ENCODE data around the gene NEK9. TPM values are rescaled to one million over a fixed set of nuclear protein-coding genes. Genes with fewer than 3 reads are reported as not detected.

Gene NEK9
- total RNA-seq, result 123 TPM
- long read RNA-seq, full-length matches to known transcripts, result 22 of 61 reads
- long read RNA-seq, partial matches to known transcripts, result 21 of 61 reads
- long read RNA-seq, other reads (novel, unspliced or antisense), result 18 of 61 reads

GRCh38 chr14:75126679-75127473 lies at the start of gene NEK9:
Gene NEK9 (minus strand): TSS chr14:75127048. CDS start chr14:75126921, 127 bp downstream.
- TF ChIP-seq CTCF (IDR thresholded peaks at IDR 0.05; ENCODE audit: borderline replicate concordance), result no peak
- Histone ChIP-seq H3K4me3 (peak within 1 kb of the TSS; percentile 82), H3K4me1 (peaks cover 54% of the 10 kb centered on the region), H3K36me3 (no peaks in the 10 kb centered on the region), H3K27ac (replicated peaks) (peak within 1 kb of the TSS; percentile 94), H3K9me3 (replicated peaks) (no peaks in the 10 kb centered on the region), H3K27me3 (ENCODE audit: low read depth) (no peaks in the 10 kb centered on the region)
- intact Hi-C loops (cut with micrococcal nuclease), result no loop called here
- peak; percentile 93 for DNase-seq

- Histone ChIP-seq H3K27ac (replicated peaks) (peak within 1 kb of the TSS; percentile 95), H3K36me3 (no peaks in the 10 kb centered on the region), H3K4me1 (peaks cover 56% of the 10 kb centered on the region), H3K4me3 (peak within 1 kb of the TSS; percentile 91), H3K9me3 (replicated peaks) (no peaks in the 10 kb centered on the region), H3K27me3 (ENCODE audit: low read depth) (no peaks in the 10 kb centered on the region)
- peak; percentile 88 for DNase-seq
- TF ChIP-seq CTCF (IDR thresholded peaks at IDR 0.05; ENCODE audit: borderline replicate concordance), result no peak
- intact Hi-C loops (cut with micrococcal nuclease), result no loop called here
These were observed 49.4 kb upstream of the NEK9 start, which contains the start of gene TMED10 for GRCh38 chr14:75176142-75176820. Gene TMED10 (minus strand): TSS chr14:75176612. CDS start chr14:75176579, 33 bp downstream.

- H3K4me1 ChIP-seq, result peaks cover 62% of the 10 kb centered on the region
- no peaks in the 10 kb centered on the region for H3K9me3 ChIP-seq (replicated peaks)
- DNase-seq, result no peak
- peak overlapping the region; percentile 95 for H3K27ac ChIP-seq (replicated peaks)
- peak overlapping the region; percentile 91 for H3K4me3 ChIP-seq
- no peaks in the 10 kb centered on the region for H3K36me3 ChIP-seq
- no peak for TF ChIP-seq CTCF (IDR thresholded peaks at IDR 0.05; ENCODE audit: borderline replicate concordance)
- intact Hi-C loops (cut with micrococcal nuclease), result no loop called here
- no peaks in the 10 kb centered on the region for H3K27me3 ChIP-seq (ENCODE audit: low read depth)
These were observed 48.9 kb upstream of the NEK9 start for GRCh38 chr14:75175677-75176141.

GRCh38 chr14:75174066-75174465 lies 47.2 kb upstream of the NEK9 start:
- Histone ChIP-seq H3K27me3 (ENCODE audit: low read depth) (no peaks in the 10 kb centered on the region), H3K4me3 (peak overlapping the region; percentile 91), H3K36me3 (no peaks in the 10 kb centered on the region), H3K4me1 (peaks cover 78% of the 10 kb centered on the region), H3K27ac (replicated peaks) (peak overlapping the region; percentile 25), H3K9me3 (replicated peaks) (no peaks in the 10 kb centered on the region)
- TF ChIP-seq CTCF (IDR thresholded peaks at IDR 0.05; ENCODE audit: borderline replicate concordance), result no peak
- intact Hi-C loops (cut with micrococcal nuclease), result no loop called here
- DNase-seq, result no peak

- intact Hi-C loops (cut with micrococcal nuclease), result no loop called here
- TF ChIP-seq CTCF (IDR thresholded peaks at IDR 0.05; ENCODE audit: borderline replicate concordance), result no peak
- Histone ChIP-seq H3K4me1 (peaks cover 100% of the 10 kb centered on the region), H3K36me3 (no peaks in the 10 kb centered on the region), H3K4me3 (no peak overlapping the region), H3K27me3 (ENCODE audit: low read depth) (no peaks in the 10 kb centered on the region), H3K27ac (replicated peaks) (no peak overlapping the region), H3K9me3 (replicated peaks) (no peaks in the 10 kb centered on the region)
- no peak for DNase-seq
These were observed 43.9 kb upstream of the NEK9 start for GRCh38 chr14:75170772-75171171.

Measured in left ventricle myocardium inferior (tissue), 1 donor.